ENCODE measurements around the gene TDRD6. TPM values are rescaled to one million over a fixed set of nuclear protein-coding genes. Genes with fewer than 3 reads are reported as not detected.
"Not testable (repeated sequence)": the region's sequence is repeated elsewhere in the genome, so short reads cannot be mapped to it uniquely, and the experiment has no call there.

The TDRD6 gene
- 1 to 10 TPM in 2 of 4 donors, under 1 TPM in 2; 0.49 to 1.8 (median 0.82) TPM for total RNA-seq

GRCh38 chr6:46687619-46688097 lies at the start of gene TDRD6:
TDRD6 (plus strand) TSS chr6:46687885; CDS start chr6:46688129, 244 bp downstream.
- H3K9me3 ChIP-seq = no peaks in the 10 kb centered on the region
- no peak within 1 kb of the TSS for H3K27ac ChIP-seq
- H3K27me3 ChIP-seq = no peaks in the 10 kb centered on the region
- 89% methylated on average over 12 of the region's 41 CpGs for WGBS
- H3K4me3 ChIP-seq = no peak within 1 kb of the TSS
- no peaks in the 10 kb centered on the region for H3K4me1 ChIP-seq
- TF ChIP-seq POLR2AphosphoS5 (IDR thresholded peaks at IDR 0.05) = no peak
- TF ChIP-seq POLR2A (IDR thresholded peaks at IDR 0.05) = no peak
- TF ChIP-seq EP300 (IDR thresholded peaks at IDR 0.05) = no peak
- TF ChIP-seq, protein P1, sequence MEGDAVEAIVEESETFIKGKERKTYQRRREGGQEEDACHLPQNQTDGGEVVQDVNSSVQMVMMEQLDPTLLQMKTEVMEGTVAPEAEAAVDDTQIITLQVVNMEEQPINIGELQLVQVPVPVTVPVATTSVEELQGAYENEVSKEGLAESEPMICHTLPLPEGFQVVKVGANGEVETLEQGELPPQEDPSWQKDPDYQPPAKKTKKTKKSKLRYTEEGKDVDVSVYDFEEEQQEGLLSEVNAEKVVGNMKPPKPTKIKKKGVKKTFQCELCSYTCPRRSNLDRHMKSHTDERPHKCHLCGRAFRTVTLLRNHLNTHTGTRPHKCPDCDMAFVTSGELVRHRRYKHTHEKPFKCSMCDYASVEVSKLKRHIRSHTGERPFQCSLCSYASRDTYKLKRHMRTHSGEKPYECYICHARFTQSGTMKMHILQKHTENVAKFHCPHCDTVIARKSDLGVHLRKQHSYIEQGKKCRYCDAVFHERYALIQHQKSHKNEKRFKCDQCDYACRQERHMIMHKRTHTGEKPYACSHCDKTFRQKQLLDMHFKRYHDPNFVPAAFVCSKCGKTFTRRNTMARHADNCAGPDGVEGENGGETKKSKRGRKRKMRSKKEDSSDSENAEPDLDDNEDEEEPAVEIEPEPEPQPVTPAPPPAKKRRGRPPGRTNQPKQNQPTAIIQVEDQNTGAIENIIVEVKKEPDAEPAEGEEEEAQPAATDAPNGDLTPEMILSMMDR (IDR thresholded peaks at IDR 0.05) = no peak
- no peak for DNase-seq (ENCODE audit: low spot score in 2 of 2)
- no peaks in the 10 kb centered on the region for H3K36me3 ChIP-seq

- H3K4me3 ChIP-seq = no peak overlapping the region
- no peak for DNase-seq (ENCODE audit: low spot score in 2 of 2)
- H3K27me3 ChIP-seq = no peaks in the 10 kb centered on the region
- peaks cover 10% of the 10 kb centered on the region for H3K4me1 ChIP-seq
- peak overlapping the region; percentile 45 for H3K27ac ChIP-seq
- no peaks in the 10 kb centered on the region for H3K36me3 ChIP-seq
- 79% methylated on average over 1 of the region's 1 CpG for WGBS
- TF ChIP-seq, protein P1 (IDR thresholded peaks at IDR 0.05) = no peak
- TF ChIP-seq EP300 (IDR thresholded peaks at IDR 0.05) (no peak), POLR2A (IDR thresholded peaks at IDR 0.05) (no peak), POLR2AphosphoS5 (IDR thresholded peaks at IDR 0.05) (no peak)
- H3K9me3 ChIP-seq = no peaks in the 10 kb centered on the region
These were observed 49.8 kb upstream of the TDRD6 start for GRCh38 chr6:46637933-46638332.

GRCh38 chr6:46638650-46639049 lies 49.0 kb upstream of the TDRD6 start:
- Histone ChIP-seq H3K4me1 (peaks cover 10% of the 10 kb centered on the region), H3K27ac (peak overlapping the region; percentile 45), H3K9me3 (no peaks in the 10 kb centered on the region), H3K4me3 (no peak overlapping the region), H3K27me3 (no peaks in the 10 kb centered on the region), H3K36me3 (no peaks in the 10 kb centered on the region)
- TF ChIP-seq EP300 (IDR thresholded peaks at IDR 0.05) (no peak), POLR2AphosphoS5 (IDR thresholded peaks at IDR 0.05) (no peak), POLR2A (IDR thresholded peaks at IDR 0.05) (no peak)
- TF ChIP-seq, protein P1 (IDR thresholded peaks at IDR 0.05) = no peak
- WGBS = 53% methylated on average over 2 of the region's 2 CpGs
- DNase-seq (ENCODE audit: low spot score in 2 of 2) = no peak

DNA sequence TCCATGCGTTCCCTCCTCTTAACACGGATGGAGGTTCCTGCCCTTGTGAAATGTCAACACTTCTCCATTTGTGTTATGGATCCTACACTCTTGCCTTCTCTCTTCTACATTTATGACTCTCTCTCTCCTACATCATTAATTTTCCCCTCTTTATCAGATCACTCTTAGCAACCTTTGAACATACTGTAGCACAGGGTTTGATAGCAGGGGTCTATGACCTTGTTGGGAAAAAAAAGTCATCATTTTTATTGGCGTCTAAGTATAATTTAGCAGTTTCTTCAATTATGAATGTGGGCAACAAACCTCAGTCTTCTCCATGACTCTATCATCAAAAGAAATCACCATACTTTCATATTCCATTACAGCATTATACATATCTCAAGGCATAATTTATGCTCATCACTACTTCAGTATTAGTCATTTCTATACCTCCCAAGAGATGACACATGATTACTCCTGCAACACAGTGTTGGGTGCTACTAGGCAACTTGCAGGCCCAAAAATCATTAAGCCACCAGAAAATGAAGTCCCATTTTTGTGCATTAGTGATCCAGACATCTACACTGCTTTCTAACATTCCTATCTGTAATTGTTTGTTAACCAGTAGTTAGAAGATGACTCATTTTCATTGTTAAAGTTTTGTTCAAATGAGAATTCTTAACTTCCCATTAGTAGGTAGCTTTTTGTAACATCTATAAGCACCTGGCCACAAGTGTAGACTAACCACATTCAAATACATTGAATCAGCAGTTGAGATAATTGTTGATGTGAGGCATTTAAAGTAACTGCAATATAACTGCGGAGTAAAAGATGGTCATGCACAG lies 44.5 kb upstream of the TDRD6 start:
- Histone ChIP-seq H3K4me3 (no peak overlapping the region), H3K9me3 (no peaks in the 10 kb centered on the region), H3K27me3 (no peaks in the 10 kb centered on the region), H3K4me1 (no peaks in the 10 kb centered on the region), H3K27ac (no peak overlapping the region), H3K36me3 (no peaks in the 10 kb centered on the region)
- DNase-seq (ENCODE audit: low spot score in 2 of 2) = no peak
- 88% methylated on average over 4 of the region's 4 CpGs for WGBS
- TF ChIP-seq, protein P1 (IDR thresholded peaks at IDR 0.05) = no peak
- no peak for TF ChIP-seq POLR2A (IDR thresholded peaks at IDR 0.05)

DNA sequence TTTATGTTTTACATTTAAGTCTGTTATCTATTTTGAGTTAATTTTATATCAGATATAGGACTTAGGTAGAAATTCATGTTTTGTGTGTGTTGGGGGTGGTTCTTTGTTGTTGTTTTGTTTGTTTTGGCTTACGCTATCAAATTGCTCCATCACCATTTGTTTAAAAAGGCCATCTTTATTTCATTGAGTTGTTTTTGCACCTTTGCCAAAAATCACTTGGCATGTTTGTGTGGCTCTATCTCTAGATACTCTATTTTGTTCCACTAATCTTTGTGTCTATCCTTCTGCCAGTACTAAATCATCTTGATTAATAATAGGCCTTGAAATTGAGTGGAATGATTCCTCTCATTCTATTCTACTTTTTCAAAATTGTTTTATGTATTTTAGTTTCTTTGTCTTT lies 42.4 kb upstream of the TDRD6 start:
- H3K27ac ChIP-seq = no peak overlapping the region
- no peak for TF ChIP-seq POLR2A (IDR thresholded peaks at IDR 0.05)
- TF ChIP-seq, protein P1 (IDR thresholded peaks at IDR 0.05) = no peak
- no peak for TF ChIP-seq POLR2AphosphoS5 (IDR thresholded peaks at IDR 0.05)
- no peak for TF ChIP-seq EP300 (IDR thresholded peaks at IDR 0.05)
- no peaks in the 10 kb centered on the region for H3K27me3 ChIP-seq
- no peaks in the 10 kb centered on the region for H3K4me1 ChIP-seq
- no peaks in the 10 kb centered on the region for H3K36me3 ChIP-seq
- no peaks in the 10 kb centered on the region for H3K9me3 ChIP-seq
- no peak overlapping the region for H3K4me3 ChIP-seq
- DNase-seq (ENCODE audit: low spot score in 2 of 2) = no peak
- WGBS = 81% methylated on average over 1 of the region's 1 CpG

DNA sequence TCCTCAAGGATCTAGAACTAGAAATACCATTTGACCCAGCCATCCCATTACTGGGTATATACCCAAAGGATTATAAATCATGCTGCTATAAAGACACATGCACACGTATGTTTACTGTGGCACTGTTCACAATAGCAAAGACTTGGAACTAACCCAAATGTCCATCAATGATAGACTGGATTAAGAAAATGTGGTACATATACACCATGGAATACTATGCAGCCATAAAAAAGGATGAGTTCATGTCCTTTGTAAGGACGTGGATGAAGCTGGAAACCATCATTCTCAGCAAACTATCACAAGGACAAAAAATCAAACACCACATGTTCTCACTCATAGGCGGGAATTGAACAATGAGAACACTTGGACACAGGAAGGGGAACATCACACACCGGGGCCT lies 39.6 kb upstream of the TDRD6 start:
- not testable (repeated sequence) for H3K27me3 ChIP-seq; H3K27ac ChIP-seq; H3K9me3 ChIP-seq; H3K4me3 ChIP-seq; H3K36me3 ChIP-seq; DNase-seq (ENCODE audit: low spot score in 2 of 2)
- 85% methylated on average over 3 of the region's 4 CpGs for WGBS
- peaks cover 14% of the 10 kb centered on the region for H3K4me1 ChIP-seq

Data from suprapubic skin (tissue), 4 donors.